ENCODE measurements around the gene TBC1D4.
A peak's percentile ranks its signal among the peaks of the same experiment; 100 is the strongest.

Gene TBC1D4

GRCh38 chr13:75478659-75479058 is 3.3 kb downstream of the TBC1D4 start:
- Mint-ChIP-seq H3K4me1 (peaks cover 31% of the 10 kb centered on the region), H3K27ac (no peak overlapping the region), H3K9me3 (no peaks in the 10 kb centered on the region), H3K36me3 (ENCODE audit: low read depth) (no peaks in the 10 kb centered on the region), H3K27me3 (ENCODE audit: low read depth) (peaks cover 4% of the 10 kb centered on the region), H3K4me3 (peak overlapping the region; percentile 16 to 99 (median 97))
- TF ChIP-seq, protein P1, sequence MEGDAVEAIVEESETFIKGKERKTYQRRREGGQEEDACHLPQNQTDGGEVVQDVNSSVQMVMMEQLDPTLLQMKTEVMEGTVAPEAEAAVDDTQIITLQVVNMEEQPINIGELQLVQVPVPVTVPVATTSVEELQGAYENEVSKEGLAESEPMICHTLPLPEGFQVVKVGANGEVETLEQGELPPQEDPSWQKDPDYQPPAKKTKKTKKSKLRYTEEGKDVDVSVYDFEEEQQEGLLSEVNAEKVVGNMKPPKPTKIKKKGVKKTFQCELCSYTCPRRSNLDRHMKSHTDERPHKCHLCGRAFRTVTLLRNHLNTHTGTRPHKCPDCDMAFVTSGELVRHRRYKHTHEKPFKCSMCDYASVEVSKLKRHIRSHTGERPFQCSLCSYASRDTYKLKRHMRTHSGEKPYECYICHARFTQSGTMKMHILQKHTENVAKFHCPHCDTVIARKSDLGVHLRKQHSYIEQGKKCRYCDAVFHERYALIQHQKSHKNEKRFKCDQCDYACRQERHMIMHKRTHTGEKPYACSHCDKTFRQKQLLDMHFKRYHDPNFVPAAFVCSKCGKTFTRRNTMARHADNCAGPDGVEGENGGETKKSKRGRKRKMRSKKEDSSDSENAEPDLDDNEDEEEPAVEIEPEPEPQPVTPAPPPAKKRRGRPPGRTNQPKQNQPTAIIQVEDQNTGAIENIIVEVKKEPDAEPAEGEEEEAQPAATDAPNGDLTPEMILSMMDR (IDR thresholded peaks at IDR 0.05; ENCODE audit: unreplicated experiment in 3 of 3) = no peak

DNA sequence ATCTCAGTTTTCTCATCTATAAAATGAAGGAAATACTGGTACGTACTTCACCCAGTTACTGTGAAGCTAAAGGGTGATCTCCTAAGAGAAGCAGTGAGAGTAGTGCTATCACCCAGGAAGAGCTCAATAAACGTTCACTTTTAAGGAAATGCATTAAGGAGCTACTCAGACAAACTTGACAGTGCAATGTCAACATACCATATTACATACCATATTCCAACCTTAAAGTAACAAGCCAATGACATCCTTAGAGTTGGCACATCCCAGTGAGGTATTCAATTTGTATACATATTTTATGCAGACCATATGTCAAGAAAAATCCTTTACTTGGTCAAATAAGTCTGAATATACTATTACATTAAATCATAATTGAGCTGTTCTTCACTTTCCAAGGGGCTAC is 7.0 kb downstream of the TBC1D4 start:
- no peaks in the 10 kb centered on the region for H3K9me3 Mint-ChIP-seq
- H3K27ac Mint-ChIP-seq = no peak overlapping the region
- H3K36me3 Mint-ChIP-seq (ENCODE audit: low read depth) = no peaks in the 10 kb centered on the region
- no peaks in the 10 kb centered on the region for H3K27me3 Mint-ChIP-seq (ENCODE audit: low read depth)
- peaks cover 29% of the 10 kb centered on the region for H3K4me1 Mint-ChIP-seq
- TF ChIP-seq, protein P1 (IDR thresholded peaks at IDR 0.05; ENCODE audit: unreplicated experiment in 3 of 3) = no peak
- no peak overlapping the region for H3K4me3 Mint-ChIP-seq

DNA sequence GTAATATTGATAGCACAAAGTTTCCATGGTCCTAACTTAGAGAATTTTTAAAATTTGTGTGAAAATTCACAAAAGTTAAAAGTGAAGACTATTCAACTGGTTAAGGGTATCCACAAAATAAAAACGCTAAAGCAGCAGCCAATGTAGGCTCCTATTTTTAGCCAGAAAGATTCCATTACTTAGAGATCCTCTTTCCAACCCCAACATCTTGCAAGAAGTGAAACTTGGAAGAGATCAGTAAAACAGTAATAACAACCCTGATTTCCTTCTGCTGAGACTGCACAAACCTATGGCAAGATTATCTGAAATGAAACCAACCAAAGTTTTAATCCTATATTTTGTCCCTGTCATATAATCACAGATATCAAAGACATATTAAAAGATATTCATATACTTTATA is 8.5 kb downstream of the TBC1D4 start:
- H3K4me1 Mint-ChIP-seq = peaks cover 23% of the 10 kb centered on the region
- no peak overlapping the region for H3K4me3 Mint-ChIP-seq
- H3K9me3 Mint-ChIP-seq = no peaks in the 10 kb centered on the region
- H3K27ac Mint-ChIP-seq = peak overlapping the region in 1 of 3 experiments; percentile 37
- TF ChIP-seq, protein P1 (IDR thresholded peaks at IDR 0.05; ENCODE audit: unreplicated experiment in 3 of 3) = no peak
- no peaks in the 10 kb centered on the region for H3K27me3 Mint-ChIP-seq (ENCODE audit: low read depth)
- H3K36me3 Mint-ChIP-seq (ENCODE audit: low read depth) = no peaks in the 10 kb centered on the region

- no peak overlapping the region for H3K27ac Mint-ChIP-seq
- TF ChIP-seq, protein P1 (IDR thresholded peaks at IDR 0.05; ENCODE audit: unreplicated experiment in 3 of 3) = no peak
- peaks cover 4% of the 10 kb centered on the region for H3K36me3 Mint-ChIP-seq (ENCODE audit: low read depth)
- H3K9me3 Mint-ChIP-seq = peaks cover 4% of the 10 kb centered on the region
- no peaks in the 10 kb centered on the region for H3K27me3 Mint-ChIP-seq (ENCODE audit: low read depth)
- H3K4me3 Mint-ChIP-seq = no peak overlapping the region
- peaks cover 28% of the 10 kb centered on the region for H3K4me1 Mint-ChIP-seq
Observed at GRCh38 chr13:75470676-75471075, 11.3 kb downstream of the TBC1D4 start.

- peaks cover 6% of the 10 kb centered on the region for H3K36me3 Mint-ChIP-seq (ENCODE audit: low read depth)
- H3K27me3 Mint-ChIP-seq (ENCODE audit: low read depth) = no peaks in the 10 kb centered on the region
- no peak overlapping the region for H3K27ac Mint-ChIP-seq
- H3K9me3 Mint-ChIP-seq = peaks cover 6% of the 10 kb centered on the region
- TF ChIP-seq, protein P1 (IDR thresholded peaks at IDR 0.05; ENCODE audit: unreplicated experiment in 3 of 3) = no peak
- H3K4me3 Mint-ChIP-seq = no peak overlapping the region
- peaks cover 27% of the 10 kb centered on the region for H3K4me1 Mint-ChIP-seq
Observed at GRCh38 chr13:75469047-75469446, 12.9 kb downstream of the TBC1D4 start.

- H3K9me3 Mint-ChIP-seq = peaks cover 6% of the 10 kb centered on the region
- H3K36me3 Mint-ChIP-seq (ENCODE audit: low read depth) = peaks cover 6% of the 10 kb centered on the region
- TF ChIP-seq, protein P1 (IDR thresholded peaks at IDR 0.05; ENCODE audit: unreplicated experiment in 3 of 3) = no peak
- no peak overlapping the region for H3K27ac Mint-ChIP-seq
- H3K4me3 Mint-ChIP-seq = no peak overlapping the region
- no peaks in the 10 kb centered on the region for H3K27me3 Mint-ChIP-seq (ENCODE audit: low read depth)
- peaks cover 23% of the 10 kb centered on the region for H3K4me1 Mint-ChIP-seq
Observed at GRCh38 chr13:75468602-75469001, 13.4 kb downstream of the TBC1D4 start.

Measured in nephron (organoid).